ENCODE results near the gene CBX7.

GRCh38 chr22:39173050-39173706, 20.7 kb upstream of the CBX7 start:
- TF ChIP-seq EZH2phosphoT487 (IDR thresholded peaks at IDR 0.05; ENCODE audit: insufficient read depth, low read depth), result no peak
- TF ChIP-seq EZH2 (IDR thresholded peaks at IDR 0.05; ENCODE audit: insufficient read depth, poor library complexity, severe bottlenecking), result no peak
